GM12878 (cell line): ENCODE results near the gene SFXN2. TPM values are rescaled to one million over a fixed set of nuclear protein-coding genes. Genes with fewer than 3 reads are reported as not detected.

ENCODE experiments used
- ATAC-seq: fragments of 200-7000 bp; cut with Tn5 transposase; 3 replicates; pipeline ENCODE4 v1.9.1; 2020; ENCODE audit warnings: mild to moderate bottlenecking, moderate library complexity
- BruUV-seq: library from RNA; stranded (reverse); fragments of 400-500 nt; replicated peaks from 2 replicates; lab custom pipeline; 2021; lab: Mats Ljungman, UMichigan
- CTCF ChIA-PET: fragments of 300-600 bp; sonication (Branson Sonifier 250); formaldehyde crosslinking; extraction: SDS; loops from one replicate; lab custom pipeline; 2021; ENCODE audit warnings: inconsistent platforms; lab: Yijun Ruan, JAX
- POLR2A ChIA-PET: fragments of 350-600 bp; formaldehyde crosslinking; extraction: SDS; loops from one replicate; lab custom pipeline; 2021; ENCODE audit warnings: inconsistent platforms; lab: Charles Lee
- RAD21 ChIA-PET: fragments of 300-600 bp; sonication (Branson Sonifier 250); formaldehyde crosslinking; loops from one replicate; lab custom pipeline; 2023; ENCODE audit warnings: antibody characterized with exemption; ENCODE audit not compliant: unreplicated experiment; lab: Charles Lee
- SMC1A ChIA-PET: fragments of 300-600 bp; sonication (Branson Sonifier 250); formaldehyde crosslinking; loops from one replicate; lab custom pipeline; 2023; ENCODE audit not compliant: unreplicated experiment, uncharacterized antibody; lab: Charles Lee
- DNase-seq: peaks from one replicate; pipeline ENCODE4 v3.0.0-alpha.2; 2011; ENCODE audit warnings: low read depth, low spot score
- FAIRE-seq: peaks from 3 replicates; lab custom pipeline; 2011; peaks lifted over from hg19 to GRCh38; lab: Jason Lieb, UNC
- H2AFZ ChIP-seq: 2 replicates; pipeline ENCODE4 v1.6.0; 2011; ENCODE audit warnings: low read depth, low read length, control low read depth; ENCODE audit not compliant: control insufficient read depth
- H3K27ac ChIP-seq: 2 replicates; pipeline ENCODE4 v1.5.1; 2011; ENCODE audit warnings: control low read depth; ENCODE audit not compliant: control insufficient read depth, insufficient read depth
- H3K27me3 ChIP-seq, 2 experiments: replicated peaks in 1 of 2; 2 replicates each; pipeline versions ENCODE4 v1.6.0 to v1.6.1; 2011; ENCODE audit warnings: low read length in 1 of 2; ENCODE audit not compliant: control insufficient read depth in 2 of 2, insufficient read depth in 2 of 2
- H3K36me3 ChIP-seq, 2 experiments: 2 replicates each; pipeline ENCODE4 v1.5.1; 2011; ENCODE audit warnings: low read length in 1 of 2; ENCODE audit not compliant: control insufficient read depth in 2 of 2, insufficient read depth in 2 of 2
- H3K4me1 ChIP-seq: 2 replicates; pipeline ENCODE4 v1.6.1; 2011; ENCODE audit warnings: mild to moderate bottlenecking, low read length, moderate library complexity, mixed read lengths; ENCODE audit not compliant: control insufficient read depth, insufficient read depth
- H3K4me2 ChIP-seq: 2 replicates; pipeline ENCODE4 v1.6.0; 2011; ENCODE audit warnings: control low read depth; ENCODE audit not compliant: control insufficient read depth, insufficient read depth
- H3K4me3 ChIP-seq: fragments of 200-600 bp; sonication (generic); 2 replicates; pipeline ENCODE4 v1.5.1; 2016
- H3K79me2 ChIP-seq: 2 replicates; pipeline ENCODE4 v1.6.0; 2011; ENCODE audit warnings: low read length; ENCODE audit not compliant: control insufficient read depth, insufficient read depth
- H3K9ac ChIP-seq: 2 replicates; pipeline ENCODE4 v1.8.0; 2011; ENCODE audit warnings: low read length, control low read depth, mixed read lengths; ENCODE audit not compliant: control insufficient read depth, insufficient read depth
- H3K9me3 ChIP-seq: replicated peaks from 3 replicates; pipeline ENCODE4 v1.5.1; 2011; ENCODE audit warnings: mild to moderate bottlenecking, low read length; ENCODE audit not compliant: control insufficient read depth, insufficient read depth
- H4K20me1 ChIP-seq: 2 replicates; pipeline ENCODE4 v1.6.0; 2011; ENCODE audit not compliant: control insufficient read depth, insufficient read depth
- CTCF ChIP-seq, 3 experiments: IDR thresholded peaks in 2 of 3; conservative IDR thresholded peaks in 1 of 3; 2 replicates each; pipeline ENCODE4 v1.5.1; 2011; ENCODE audit warnings: low read depth in 3 of 3, low read length in 3 of 3, mild to moderate bottlenecking in 3 of 3, control low read depth in 2 of 3, moderate library complexity in 2 of 3, inconsistent platforms in 1 of 3, mixed read lengths in 1 of 3; ENCODE audit not compliant: control insufficient read depth in 2 of 3, insufficient read depth in 1 of 3; ENCODE audit errors: extremely low read depth in 1 of 3
- FOXM1 ChIP-seq: IDR thresholded peaks from 2 replicates; pipeline ENCODE4 v1.6.1; 2012; ENCODE audit warnings: low read depth, mild to moderate bottlenecking, inconsistent platforms, low read length, moderate library complexity
- POLR2AphosphoS5 ChIP-seq: IDR thresholded peaks from 2 replicates; pipeline ENCODE4 v1.6.1; 2011; ENCODE audit warnings: mild to moderate bottlenecking, low read length, inconsistent platforms
- TCF12 ChIP-seq: IDR thresholded peaks from 2 replicates; pipeline ENCODE4 v1.6.1; 2011; ENCODE audit warnings: low read depth, mild to moderate bottlenecking, low read length
- ZBTB40 ChIP-seq: fragments of 450-650 bp; IDR thresholded peaks from 2 replicates; pipeline ENCODE4 v1.6.1; 2016; ENCODE audit warnings: mild to moderate bottlenecking, moderate library complexity, borderline replicate concordance
- ZNF622 ChIP-seq: fragments of 450-650 bp; IDR thresholded peaks from 2 replicates; pipeline ENCODE4 v1.6.1; 2017; ENCODE audit warnings: mild to moderate bottlenecking, inconsistent platforms
- WGBS: methylation state at CpG from one replicate; pipeline ENCODE4 v1.1.6; 2016; ENCODE audit warnings: low lambda C conversion rate; ENCODE audit not compliant: insufficient replicate concordance, insufficient coverage; ENCODE audit errors: missing lambda C conversion rate; 5-methylcytosine and 5-hydroxymethylcytosine counted together
- in situ Hi-C: fragments of 300-500 bp; cut with MboI; formaldehyde crosslinking; loops from 9 replicates; pipeline ENCODE4 v1.14.3; 2018; ENCODE audit warnings: mixed read lengths
- intact Hi-C: fragments of 100-400 bp; cut with micrococcal nuclease; formaldehyde crosslinking; loops from one replicate; pipeline ENCODE4 v1.14.2; 2022; ENCODE audit not compliant: unreplicated experiment
- polyA plus RNA-seq, 11 experiments: library from polyadenylated mRNA; depleted of rRNA in 4 of 11; unstranded in 6 of 11; stranded (reverse) in 5 of 11; fragments of >200 nt; fragmentation: Nextera tagmentation in 4 of 11; fragmentation: Illumina TruSeq in 1 of 11; extraction: Ambion mirVana in 4 of 11; extraction: Trizol in 1 of 11; gene quantifications; 1 replicate in 1 of 11; 2 replicates in 10 of 11; pipeline versions ENCODE4 v1.2.1 to v1.2.3, GENCODE V29; 2011 to 2016; ENCODE audit warnings: inconsistent platforms in 2 of 11, missing spikeins in 2 of 11, low read depth in 1 of 11
- total RNA-seq, 4 experiments: library from RNA; depleted of rRNA in 3 of 4; stranded (reverse); fragments of >200 nt in 3 of 4; fragmentation: Illumina TruSeq in 1 of 4; extraction: Trizol in 1 of 4; gene quantifications; 2 replicates each; pipeline versions ENCODE4 v1.2.1 to v1.2.3, GENCODE V29; 2013 to 2021

SFXN2 gene
- total and polyA plus RNA-seq, 10 of the 15 experiments (the other 5 are each of a cell fraction or from before 2014, with no cell fraction given), result 8.8 to 22.5 (median 18.5) TPM

DNA sequence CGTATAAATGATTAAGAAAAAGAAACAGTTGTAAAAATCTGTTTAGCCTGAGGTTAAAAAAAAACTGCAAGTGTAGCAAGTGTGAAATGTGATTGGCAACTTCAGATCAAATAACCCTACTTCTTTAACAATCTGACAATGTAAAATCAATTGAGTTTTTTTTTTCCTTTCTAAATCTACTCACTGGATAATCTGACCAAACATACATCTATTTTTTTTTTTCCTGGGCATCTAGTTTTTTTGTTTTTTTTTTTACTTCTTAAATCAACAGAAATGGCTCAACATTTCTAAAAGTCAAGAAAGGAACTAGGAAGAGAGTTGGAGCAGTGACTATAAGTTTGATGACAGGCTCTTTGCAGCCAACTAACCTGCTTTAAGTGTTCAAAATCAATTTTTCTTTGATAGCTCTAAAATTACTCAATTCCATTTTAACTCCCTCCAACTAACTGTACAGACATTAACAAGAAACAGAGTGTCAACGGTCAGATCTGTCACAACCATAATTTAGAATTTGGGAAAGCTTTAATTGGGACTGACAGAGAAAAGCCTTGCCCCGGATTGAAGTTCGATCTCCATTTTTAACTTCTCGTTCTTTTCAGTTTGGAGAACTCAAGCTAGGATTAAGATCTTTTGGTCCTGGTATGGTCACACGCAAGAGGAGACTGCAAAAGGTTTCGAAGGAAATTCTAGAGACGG, 1.4 kb upstream of the SFXN2 start:
- ATAC-seq (no peak), FAIRE-seq (no peak), DNase-seq (no peak)
- Histone ChIP-seq H3K79me2 (peaks cover 73% of the 10 kb centered on the region), H2AFZ (peak overlapping the region; percentile 93), H3K36me3 (peaks cover 0 to 2% of the 10 kb centered on the region in 2 experiments; a peak in 1 of 4 replicates), H3K4me3 (peak overlapping the region; percentile 90), H3K4me2 (peak overlapping the region; percentile 51), H3K27me3 (no peaks in the 10 kb centered on the region), H3K4me1 (peaks cover 17% of the 10 kb centered on the region), H3K27ac (peak overlapping the region; percentile 88), H3K9ac (peak overlapping the region; percentile 84), H4K20me1 (no peaks in the 10 kb centered on the region), H3K9me3 (no peaks in the 10 kb centered on the region)
- ChIA-PET SMC1A (interaction anchor here (0.7 to 9.5 kb wide), 12 partner anchors 17 to 757 kb away, joined by 3 to 140 read pairs (median 6); partner anchors contain the start of genes SUFU and TRIM8), RAD21 (interaction anchor here (1.3 to 9.6 kb wide), 11 partner anchors 11 to 656 kb away, joined by 3 to 140 read pairs (median 10); partner anchors contain the start of genes TRIM8 and WBP1L), POLR2A (interaction anchor here (0.5 to 5.8 kb wide), 20 partner anchors 8 to 1409 kb away, joined by 3 to 73 read pairs (median 8); partner anchors contain the start of genes TRIM8 and WBP1L), CTCF (interaction anchor here (0.7 to 8.5 kb wide), 13 partner anchors 8 to 1800 kb away, joined by 3 to 114 read pairs (median 4); partner anchors contain the start of genes SLF2 and TRIM8)
- TF ChIP-seq FOXM1 (0 out of 2 replicates have a peak, but pooled peaks have one; percentile 5), ZNF622 (no peak)
- no TSS peak for BruUV-seq
- 2% methylated on average over 8 of the region's 8 CpGs for WGBS
- intact Hi-C loops (loop anchor here (2.0 to 10.0 kb wide), 4 partner anchors 34 to 281 kb away; partner anchors contain the start of genes ACTR1A, CUEDC2 and SUFU), in situ Hi-C loops (no loop called here)

DNA sequence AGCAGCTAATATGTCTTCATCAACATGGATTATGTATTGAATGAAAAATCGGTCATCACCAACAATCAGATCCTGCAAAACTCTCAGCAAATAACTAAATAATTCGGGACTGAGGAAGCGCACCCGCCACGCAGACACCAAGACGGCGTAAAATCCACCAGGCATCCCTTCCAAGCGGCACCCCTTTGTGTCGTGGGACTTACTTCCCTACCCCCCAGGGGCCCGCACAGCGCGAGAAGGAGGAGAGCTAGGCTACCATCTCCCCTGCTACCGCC, 960 bp upstream of the SFXN2 start:
- ATAC-seq, result peak; percentile 75
- Histone ChIP-seq H3K4me1 (peaks cover 17% of the 10 kb centered on the region), H3K36me3 (peaks cover 0 to 2% of the 10 kb centered on the region in 2 experiments; a peak in 1 of 4 replicates), H3K9ac (peak overlapping the region; percentile 84), H3K4me2 (peak overlapping the region; percentile 51), H3K9me3 (no peaks in the 10 kb centered on the region), H3K79me2 (peaks cover 74% of the 10 kb centered on the region), H3K27me3 (no peaks in the 10 kb centered on the region), H4K20me1 (no peaks in the 10 kb centered on the region), H3K4me3 (peak overlapping the region; percentile 90), H3K27ac (peak overlapping the region; percentile 88), H2AFZ (peak overlapping the region; percentile 93)
- peak; percentile 35 for FAIRE-seq
- BruUV-seq, result TSS peak; percentile 65
- ChIA-PET POLR2A (interaction anchor here (0.5 to 5.8 kb wide), 21 partner anchors 8 to 1408 kb away, joined by 3 to 73 read pairs (median 5); partner anchors contain the start of genes TRIM8 and WBP1L), RAD21 (interaction anchor here (1.2 to 9.6 kb wide), 12 partner anchors 12 to 655 kb away, joined by 3 to 140 read pairs (median 8); partner anchors contain the start of genes TRIM8 and WBP1L), CTCF (interaction anchor here (0.7 to 8.5 kb wide), 13 partner anchors 12 to 1800 kb away, joined by 3 to 114 read pairs (median 4); partner anchors contain the start of genes SLF2 and TRIM8), SMC1A (interaction anchor here (0.9 to 9.5 kb wide), 10 partner anchors 17 to 757 kb away, joined by 3 to 140 read pairs (median 7); partner anchors contain the start of genes SUFU and TRIM8)
- intact Hi-C loops (loop anchor here (2.0 to 10.0 kb wide), 4 partner anchors 35 to 281 kb away; partner anchors contain the start of genes ACTR1A, CUEDC2 and SUFU), in situ Hi-C loops (no loop called here)
- WGBS, result 1% methylated on average over 13 of the region's 13 CpGs
- no peak for DNase-seq
- TF ChIP-seq ZBTB40 (no peak), CTCF (IDR thresholded peaks at IDR 0.05 in 2 of 3, conservative IDR thresholded peaks at IDR 0.05 in 1 of 3; ENCODE audit: control insufficient read depth in 2 of 3, extremely low read depth in 1 of 3, insufficient read depth in 1 of 3, low read depth in 3 of 3, low read length in 3 of 3) (peak in 2 of 3 experiments; percentile 27 to 51; a peak in 4 of 6 replicates), TCF12 (no peak), POLR2AphosphoS5 (peak; percentile 77; the same call in 1 of the 2 replicates)
